ENCODE measurements around the gene KBTBD7. TPM values are rescaled to one million over a fixed set of nuclear protein-coding genes. Genes with fewer than 3 reads are reported as not detected.

The KBTBD7 gene
- total RNA-seq, 1 experiment from 2014 or later = 12.9 TPM

DNA sequence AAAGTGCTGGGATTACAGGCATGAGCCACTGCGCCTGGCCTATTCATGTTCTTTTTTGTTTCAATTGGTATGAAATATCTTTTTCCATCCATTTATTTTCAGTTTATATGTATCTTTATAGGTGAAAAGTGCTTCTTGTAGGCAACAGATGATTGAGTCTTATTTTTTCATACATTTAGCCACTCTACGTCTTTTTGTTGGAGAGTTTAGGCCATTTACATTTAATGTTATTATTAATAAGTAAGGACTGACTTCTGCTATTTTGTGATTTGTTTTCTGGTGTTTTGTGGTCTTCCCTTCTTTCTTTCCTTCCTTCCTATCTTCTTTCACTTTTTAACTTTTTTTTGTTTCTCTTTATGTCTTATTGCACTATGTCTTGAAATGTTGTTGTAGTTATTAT is 16.7 kb upstream of the KBTBD7 start:
- Mint-ChIP-seq H3K27ac (no peak overlapping the region), H3K27me3 (ENCODE audit: low read depth) (no peaks in the 10 kb centered on the region), H3K4me3 (no peak overlapping the region), H3K9me3 (peaks cover 45% of the 10 kb centered on the region in 2 experiments), H3K36me3 (ENCODE audit: insufficient read depth in 1 of 3, low read depth in 3 of 3) (peaks cover 3 to 21% (median 4%) of the 10 kb centered on the region in 3 experiments; a peak in 6 of 7 replicates), H3K4me1 (no peaks in the 10 kb centered on the region)
- Histone ChIP-seq H4K91ac (ENCODE audit: insufficient read length, low read depth, low read length) (no peak overlapping the region), H2BK5ac (ENCODE audit: insufficient read length, low read length) (no peak overlapping the region), H4K20me1 (ENCODE audit: control insufficient read depth, insufficient read depth, insufficient read length) (no peaks in the 10 kb centered on the region), H2AK5ac (ENCODE audit: insufficient read length, low read length) (no peak overlapping the region), H3K18ac (ENCODE audit: insufficient read length, low read depth, low read length) (no peak overlapping the region), H3K79me2 (ENCODE audit: insufficient read depth, low read length) (no peaks in the 10 kb centered on the region), H4K5ac (ENCODE audit: insufficient read length, low read depth, low read length) (no peak overlapping the region), H3K79me1 (ENCODE audit: insufficient read depth, low read depth, low read length, poor library complexity, severe bottlenecking) (no peaks in the 10 kb centered on the region), H3K23me2 (ENCODE audit: insufficient read length, low read depth, low read length, poor library complexity, severe bottlenecking) (no peaks in the 10 kb centered on the region), H2BK15ac (ENCODE audit: low read depth, low read length) (no peak overlapping the region), H2BK20ac (ENCODE audit: low read depth, low read length, poor library complexity, severe bottlenecking) (no peak overlapping the region), H3T11ph (ENCODE audit: low read length) (no peak overlapping the region), H3K9ac (ENCODE audit: extremely low read depth, insufficient read length, low read length) (no peak overlapping the region), H3K4ac (ENCODE audit: low read depth, low read length) (no peak overlapping the region), H2AFZ (ENCODE audit: low read length) (no peak overlapping the region), H4K8ac (replicated peaks; ENCODE audit: insufficient read length, low read depth, low read length) (no peak overlapping the region), H3K23ac (ENCODE audit: insufficient read length, low read depth, low read length) (no peak overlapping the region), H3K9me3 (ENCODE audit: control insufficient read depth, low read depth, low read length) (no peaks in the 10 kb centered on the region), H2BK120ac (ENCODE audit: low read depth, low read length, poor library complexity, severe bottlenecking) (no peak overlapping the region), H3K4me2 (ENCODE audit: insufficient read depth, insufficient read length, low read length) (no peak overlapping the region), H3K4me1 (ENCODE audit: insufficient read depth, low read length) (no peaks in the 10 kb centered on the region), H3K56ac (ENCODE audit: insufficient read length, low read depth, low read length) (no peak overlapping the region), H3K27ac (ENCODE audit: insufficient read length, low read depth, low read length) (no peak overlapping the region), H3K27me3 (ENCODE audit: insufficient read depth, low read length) (no peaks in the 10 kb centered on the region), H3K14ac (ENCODE audit: insufficient read depth, low read length) (no peak overlapping the region), H2BK12ac (ENCODE audit: insufficient read length, low read depth, low read length) (no peak overlapping the region)
- no peak for DNase-seq
- TF ChIP-seq, protein P1, sequence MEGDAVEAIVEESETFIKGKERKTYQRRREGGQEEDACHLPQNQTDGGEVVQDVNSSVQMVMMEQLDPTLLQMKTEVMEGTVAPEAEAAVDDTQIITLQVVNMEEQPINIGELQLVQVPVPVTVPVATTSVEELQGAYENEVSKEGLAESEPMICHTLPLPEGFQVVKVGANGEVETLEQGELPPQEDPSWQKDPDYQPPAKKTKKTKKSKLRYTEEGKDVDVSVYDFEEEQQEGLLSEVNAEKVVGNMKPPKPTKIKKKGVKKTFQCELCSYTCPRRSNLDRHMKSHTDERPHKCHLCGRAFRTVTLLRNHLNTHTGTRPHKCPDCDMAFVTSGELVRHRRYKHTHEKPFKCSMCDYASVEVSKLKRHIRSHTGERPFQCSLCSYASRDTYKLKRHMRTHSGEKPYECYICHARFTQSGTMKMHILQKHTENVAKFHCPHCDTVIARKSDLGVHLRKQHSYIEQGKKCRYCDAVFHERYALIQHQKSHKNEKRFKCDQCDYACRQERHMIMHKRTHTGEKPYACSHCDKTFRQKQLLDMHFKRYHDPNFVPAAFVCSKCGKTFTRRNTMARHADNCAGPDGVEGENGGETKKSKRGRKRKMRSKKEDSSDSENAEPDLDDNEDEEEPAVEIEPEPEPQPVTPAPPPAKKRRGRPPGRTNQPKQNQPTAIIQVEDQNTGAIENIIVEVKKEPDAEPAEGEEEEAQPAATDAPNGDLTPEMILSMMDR (conservative IDR thresholded peaks at IDR 0.05) = no peak
- no CpG with 5 or more reads among the region's 2 CpGs for WGBS (ENCODE audit: extremely low coverage, insufficient read length, low lambda C conversion rate)

Data from H9 (cell line).